Measurements from ENCODE around the gene SMAD1.

DNA sequence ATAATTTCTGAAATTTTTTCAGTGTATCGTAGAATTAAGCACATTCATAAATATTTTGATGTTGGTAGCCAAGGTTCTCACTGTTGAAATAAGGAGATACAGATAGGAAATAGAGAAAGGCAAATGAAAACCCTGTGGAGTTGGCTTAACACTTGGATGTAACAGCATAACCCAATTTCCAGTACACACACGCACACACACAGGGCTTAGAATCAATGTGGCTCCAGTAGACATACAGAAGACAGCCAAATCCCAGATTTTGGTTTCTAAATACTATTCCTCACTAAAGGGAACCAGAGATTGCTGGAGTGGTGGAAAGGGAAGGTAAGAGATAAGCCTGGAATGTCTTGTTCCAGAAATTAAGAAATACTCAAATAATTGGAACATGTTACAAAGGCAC, 54.4 kb downstream of the SMAD1 start:
- no peak for TF ChIP-seq RAD21 (IDR thresholded peaks at IDR 0.05; ENCODE audit: low read depth)
- TF ChIP-seq, protein P1, sequence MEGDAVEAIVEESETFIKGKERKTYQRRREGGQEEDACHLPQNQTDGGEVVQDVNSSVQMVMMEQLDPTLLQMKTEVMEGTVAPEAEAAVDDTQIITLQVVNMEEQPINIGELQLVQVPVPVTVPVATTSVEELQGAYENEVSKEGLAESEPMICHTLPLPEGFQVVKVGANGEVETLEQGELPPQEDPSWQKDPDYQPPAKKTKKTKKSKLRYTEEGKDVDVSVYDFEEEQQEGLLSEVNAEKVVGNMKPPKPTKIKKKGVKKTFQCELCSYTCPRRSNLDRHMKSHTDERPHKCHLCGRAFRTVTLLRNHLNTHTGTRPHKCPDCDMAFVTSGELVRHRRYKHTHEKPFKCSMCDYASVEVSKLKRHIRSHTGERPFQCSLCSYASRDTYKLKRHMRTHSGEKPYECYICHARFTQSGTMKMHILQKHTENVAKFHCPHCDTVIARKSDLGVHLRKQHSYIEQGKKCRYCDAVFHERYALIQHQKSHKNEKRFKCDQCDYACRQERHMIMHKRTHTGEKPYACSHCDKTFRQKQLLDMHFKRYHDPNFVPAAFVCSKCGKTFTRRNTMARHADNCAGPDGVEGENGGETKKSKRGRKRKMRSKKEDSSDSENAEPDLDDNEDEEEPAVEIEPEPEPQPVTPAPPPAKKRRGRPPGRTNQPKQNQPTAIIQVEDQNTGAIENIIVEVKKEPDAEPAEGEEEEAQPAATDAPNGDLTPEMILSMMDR (IDR thresholded peaks at IDR 0.05 in 2 of 3, conservative IDR thresholded peaks at IDR 0.05 in 1 of 3; ENCODE audit: borderline replicate concordance in 1 of 3, insufficient read depth in 1 of 3, low read depth in 2 of 3, low read length in 2 of 3), result no peak
- TF ChIP-seq, protein P2, sequence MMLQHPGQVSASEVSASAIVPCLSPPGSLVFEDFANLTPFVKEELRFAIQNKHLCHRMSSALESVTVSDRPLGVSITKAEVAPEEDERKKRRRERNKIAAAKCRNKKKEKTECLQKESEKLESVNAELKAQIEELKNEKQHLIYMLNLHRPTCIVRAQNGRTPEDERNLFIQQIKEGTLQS (IDR thresholded peaks at IDR 0.05), result no peak

All from HCT116 (cell line).